Inferior parietal cortex (tissue), 1 donor: Measurements from ENCODE around the gene LRRC27.

ENCODE experiments used
- DNase-seq: peaks from one replicate; pipeline ENCODE4 v3.0.0-alpha.2; 2016; ENCODE audit errors: extremely low spot score

Gene LRRC27

GRCh38 chr10:132357286-132358058 lies 25.5 kb downstream of the LRRC27 start:
- no peak for DNase-seq

GRCh38 chr10:132359305-132360040 lies 27.5 kb downstream of the LRRC27 start:
- no peak for DNase-seq

- no peak for DNase-seq
Observed at GRCh38 chr10:132360766-132361447, 28.9 kb downstream of the LRRC27 start.

- no peak for DNase-seq
Observed at GRCh38 chr10:132361581-132362101, 29.6 kb downstream of the LRRC27 start.

GRCh38 chr10:132362151-132362611 lies 30.2 kb downstream of the LRRC27 start:
- DNase-seq, result no peak

- no peak for DNase-seq
Observed at GRCh38 chr10:132363376-132363775, 31.4 kb downstream of the LRRC27 start.

GRCh38 chr10:132363921-132364593 lies 32.1 kb downstream of the LRRC27 start:
- no peak for DNase-seq

GRCh38 chr10:132364594-132364970 lies 32.6 kb downstream of the LRRC27 start:
- no peak for DNase-seq

GRCh38 chr10:132365102-132365501 lies 33.1 kb downstream of the LRRC27 start:
- DNase-seq, result no peak

- DNase-seq, result no peak
Observed at GRCh38 chr10:132366006-132366405, 34.0 kb downstream of the LRRC27 start.

GRCh38 chr10:132366499-132366898 lies 34.5 kb downstream of the LRRC27 start:
- no peak for DNase-seq

GRCh38 chr10:132368391-132368790 lies 36.4 kb downstream of the LRRC27 start:
- no peak for DNase-seq

- no peak for DNase-seq
Observed at GRCh38 chr10:132368881-132369635, 37.1 kb downstream of the LRRC27 start.

- no peak for DNase-seq
Observed at GRCh38 chr10:132369636-132370185, 37.7 kb downstream of the LRRC27 start.

GRCh38 chr10:132370426-132371340 lies 38.7 kb downstream of the LRRC27 start:
- no peak for DNase-seq

- no peak for DNase-seq
Observed at GRCh38 chr10:132371641-132372081, 39.7 kb downstream of the LRRC27 start.

- no peak for DNase-seq
Observed at GRCh38 chr10:132372516-132373095, 40.6 kb downstream of the LRRC27 start.

GRCh38 chr10:132373241-132373955 lies 41.4 kb downstream of the LRRC27 start:
- no peak for DNase-seq
